GM12872 (cell line): ENCODE data around the gene FOXP2.

Experiments
- CTCF ChIP-seq: IDR thresholded peaks from 3 replicates; pipeline ENCODE4 v1.5.1; 2011; ENCODE audit warnings: low read depth, mild to moderate bottlenecking, low read length, moderate library complexity; ENCODE audit not compliant: insufficient read depth

FOXP2 gene

GRCh38 chr7:114459574-114459973 lies 45.0 kb downstream of the FOXP2 start:
- TF ChIP-seq CTCF: no peak

GRCh38 chr7:114460021-114460420 lies 45.4 kb downstream of the FOXP2 start:
- TF ChIP-seq CTCF: no peak

GRCh38 chr7:114466917-114467316 lies 52.3 kb downstream of the FOXP2 start:
- no peak for TF ChIP-seq CTCF

GRCh38 chr7:114468844-114469243 lies 54.2 kb downstream of the FOXP2 start:
- no peak for TF ChIP-seq CTCF

GRCh38 chr7:114472896-114473512 lies 58.4 kb downstream of the FOXP2 start:
- TF ChIP-seq CTCF: no peak

- no peak for TF ChIP-seq CTCF
Measured at GRCh38 chr7:114478384-114478783, 63.8 kb downstream of the FOXP2 start.

- TF ChIP-seq CTCF: no peak
Measured at GRCh38 chr7:114481999-114482398, 67.4 kb downstream of the FOXP2 start.
